Ovary (tissue), 9 donors: ENCODE results near the gene CHN1. TPM values are rescaled to one million over a fixed set of nuclear protein-coding genes. Genes with fewer than 3 reads are reported as not detected.

Source experiments
- DNase-seq, 5 donors: peaks; one replicate each; pipeline ENCODE4 v3.0.0-alpha.2; 2019 to 2020
- H3K27ac ChIP-seq, 2 donors: fragments of 200-600 bp; one replicate each; pipeline versions ENCODE4 v1.5.1 to v1.8.0; 2019 to 2022
- H3K27me3 ChIP-seq: fragments of 200-600 bp; one replicate; pipeline ENCODE4 v1.8.0; 2022
- H3K36me3 ChIP-seq: fragments of 200-600 bp; sonication (generic); one replicate; pipeline ENCODE4 v1.5.1; 2019
- H3K4me1 ChIP-seq: one replicate; pipeline ENCODE4 v1.8.1; 2013; ENCODE audit warnings: mild to moderate bottlenecking, moderate library complexity; ENCODE audit not compliant: insufficient read depth
- H3K4me3 ChIP-seq: fragments of 200-600 bp; sonication (generic); one replicate; pipeline ENCODE4 v1.5.1; 2017
- H3K9me3 ChIP-seq, 2 donors: fragments of 200-600 bp in 1 of 2; sonication (generic) in 1 of 2; one replicate each; pipeline versions ENCODE4 v1.5.1 to v1.8.1; 2013 to 2019; ENCODE audit warnings: mild to moderate bottlenecking in 1 of 2, moderate library complexity in 1 of 2
- CTCF ChIP-seq, 3 donors: fragments of 450-650 bp in 2 of 3; fragments of 200-600 bp in 1 of 3; IDR thresholded peaks; one replicate each; pipeline versions ENCODE4 v1.5.1 to v1.8.0; 2016 to 2022; ENCODE audit warnings: antibody characterized with exemption in 3 of 3, mild to moderate bottlenecking in 1 of 3
- EP300 ChIP-seq: sonication (generic); formaldehyde crosslinking; IDR thresholded peaks from one replicate; pipeline ENCODE4 v1.6.1; 2017; ENCODE audit warnings: antibody characterized with exemption
- POLR2A ChIP-seq: fragments of 450-650 bp; IDR thresholded peaks from one replicate; pipeline ENCODE4 v1.6.1; 2017; ENCODE audit warnings: antibody characterized with exemption, mild to moderate bottlenecking, moderate library complexity
- WGBS, 3 donors: extraction: QIAGEN DNeasy Blood & Tissue Kit in 1 of 3; methylation state at CpG; one replicate each; pipeline versions ENCODE4 v1.1.5 to v1.1.7; 2013 to 2017; 5-methylcytosine and 5-hydroxymethylcytosine counted together
- intact Hi-C, 4 donors: fragments of 100-400 bp; cut with DNase I; formaldehyde crosslinking; loops; one replicate each; pipeline versions ENCODE4 v1.11.0 to v1.15.1; 2022 to 2023
- polyA plus RNA-seq, 2 donors: library from polyadenylated mRNA; stranded (reverse); fragments of 200-250 nt in 1 of 2; fragments of 350-450 nt in 1 of 2; fragmentation: Illumina TruSeq in 1 of 2; extraction: RNeasy Lipid Tissue Mini Kit (QIAGEN cat#74804) in 1 of 2; gene quantifications; one replicate each; pipeline ENCODE4 v1.2.3, GENCODE V29; 2013 to 2014
- total RNA-seq, 7 donors: library from RNA; depleted of rRNA in 2 of 7; stranded (reverse); fragments of >200 nt in 2 of 7; fragmentation: NEBNext Ultra II Directional in 3 of 7; extraction: Animal tissue kit (Norgen Biotek cat#: 25700) in 3 of 7; gene quantifications; one replicate each; pipeline versions ENCODE4 v1.1.0 to v1.2.4, GENCODE V29; 2016 to 2023
- donor health status: DM: no; HTN: no; CAD: no; lungs with moderate emphysema.
- donor health status: DM: no; HTN: no; CAD: no.
- donor health status: Bipolar disorder and iron deficiency.
- donor health status: DM: yes; HTN: yes; CAD: no.
- donor health status: DM: no; HTN: no; CAD: no.
- donor health status: DM: yes; HTN: yes; CAD: no.

Gene CHN1
- total and polyA plus RNA-seq, 9 donors = 6.5 to 18.0 (median 9.4) TPM

DNA sequence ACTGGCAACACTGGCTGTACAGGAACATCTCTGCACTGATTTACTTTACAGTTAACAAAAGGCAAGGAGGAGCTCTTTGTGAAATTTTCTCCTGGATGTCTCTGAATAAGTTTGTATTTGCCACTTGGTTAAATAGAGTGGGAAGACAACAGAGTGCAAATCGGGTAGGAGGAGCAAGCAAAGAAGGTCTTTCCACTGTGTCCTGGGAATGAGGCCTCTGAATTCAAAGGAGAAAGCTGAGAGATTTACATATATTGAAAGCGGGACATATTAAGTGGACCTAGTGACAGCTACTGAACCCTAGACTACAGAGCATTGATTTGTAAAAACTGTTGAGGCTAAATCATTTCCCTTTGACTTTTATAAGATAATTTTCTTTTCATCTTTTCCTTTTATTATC is 123.5 kb downstream of the CHN1 start:
- Histone ChIP-seq H3K4me1 (peaks cover 2% of the 10 kb centered on the region), H3K9me3 (no peaks in the 10 kb centered on the region), H3K27ac (no peak overlapping the region), H3K4me3 (no peak overlapping the region), H3K27me3 (no peaks in the 10 kb centered on the region), H3K36me3 (no peaks in the 10 kb centered on the region)
- intact Hi-C loops = no loop called here
- TF ChIP-seq POLR2A (no peak), CTCF (IDR thresholded peaks at IDR 0.05) (no peak), EP300 (no peak)
- 81 to 86% (median 84%) methylated on average over 2 of the region's 2 CpGs for WGBS, 3 donors
- no peak for DNase-seq

DNA sequence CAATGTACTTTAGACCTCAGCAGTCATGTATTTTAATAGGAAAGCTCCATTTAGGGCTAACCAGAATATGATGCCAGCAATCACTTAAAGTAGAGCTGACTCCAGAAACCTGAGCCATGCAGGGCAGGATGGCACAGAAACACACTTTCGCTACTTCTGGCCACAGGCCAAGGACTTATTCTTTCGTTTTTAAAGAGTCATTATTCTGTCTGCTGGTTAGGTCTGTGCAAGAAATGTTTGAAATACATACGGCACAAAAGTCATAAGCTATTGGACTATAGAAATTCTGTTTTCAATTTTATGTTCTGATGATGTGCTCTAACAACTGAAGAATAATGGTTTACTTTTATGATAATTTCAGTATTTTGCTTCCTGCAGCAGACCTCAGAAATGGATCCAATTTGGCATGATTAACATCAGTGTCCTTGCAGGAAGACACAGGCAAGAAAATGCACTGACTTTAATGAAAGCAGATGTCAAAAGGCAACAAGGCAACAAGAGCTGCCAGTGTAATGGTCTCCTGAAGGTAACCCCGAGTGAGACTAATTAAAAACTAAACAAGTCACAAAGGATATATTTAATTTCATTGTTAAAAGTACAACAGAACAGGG is 126.5 kb downstream of the CHN1 start:
- DNase-seq = peak in 4 of 5 donors; percentile 13 to 25 (median 22)
- peak overlapping the region; percentile 30 for H3K4me3 ChIP-seq
- intact Hi-C loops = no loop called here
- H3K27me3 ChIP-seq = no peaks in the 10 kb centered on the region
- H3K4me1 ChIP-seq = peaks cover 2% of the 10 kb centered on the region
- no peak overlapping the region for H3K27ac ChIP-seq
- no peak for TF ChIP-seq CTCF (IDR thresholded peaks at IDR 0.05)
- TF ChIP-seq EP300 = no peak
- no peak for TF ChIP-seq POLR2A
- no peaks in the 10 kb centered on the region for H3K36me3 ChIP-seq
- 5 to 8% (median 5%) methylated on average over 4 of the region's 4 CpGs for whole genome bisulfite sequencing, 3 donors
- H3K9me3 ChIP-seq = no peaks in the 10 kb centered on the region

GRCh38 chr2:174877751-174878150 is 127.4 kb downstream of the CHN1 start:
- no peaks in the 10 kb centered on the region for H3K36me3 ChIP-seq
- 52 to 73% (median 67%) methylated on average over 5 of the region's 5 CpGs for WGBS, 3 donors
- H3K9me3 ChIP-seq = no peaks in the 10 kb centered on the region
- no peaks in the 10 kb centered on the region for H3K27me3 ChIP-seq
- DNase-seq = no peak
- H3K4me1 ChIP-seq = peaks cover 2% of the 10 kb centered on the region
- no peak for TF ChIP-seq EP300
- no peak for TF ChIP-seq CTCF (IDR thresholded peaks at IDR 0.05)
- no peak for TF ChIP-seq POLR2A
- H3K27ac ChIP-seq = no peak overlapping the region
- intact Hi-C loops = no loop called here
- H3K4me3 ChIP-seq = no peak overlapping the region

- TF ChIP-seq CTCF (IDR thresholded peaks at IDR 0.05) (no peak), POLR2A (no peak), EP300 (no peak)
- no peaks in the 10 kb centered on the region for H3K36me3 ChIP-seq
- no peaks in the 10 kb centered on the region for H3K27me3 ChIP-seq
- no peak for DNase-seq
- H3K9me3 ChIP-seq = no peaks in the 10 kb centered on the region
- 91 to 98% (median 94%) methylated on average over 1 of the region's 1 CpG for WGBS, 3 donors
- no peak overlapping the region for H3K4me3 ChIP-seq
- no peak overlapping the region for H3K27ac ChIP-seq
- intact Hi-C loops = no loop called here
- peaks cover 2% of the 10 kb centered on the region for H3K4me1 ChIP-seq
Observed at GRCh38 chr2:174877301-174877700, 127.9 kb downstream of the CHN1 start.
